AG04449 (cell line): Measurements from ENCODE around the gene KCNMB4.

ENCODE experiments used
- CTCF ChIA-PET: fragments of 350-600 bp; formaldehyde crosslinking; extraction: SDS; loops from one replicate; lab custom pipeline; 2021; ENCODE audit warnings: antibody characterized with exemption; lab: Yijun Ruan, JAX
- POLR2A ChIA-PET: fragments of 400-600, 350-600 bp; formaldehyde crosslinking; extraction: SDS; loops from one replicate; lab custom pipeline; 2020; ENCODE audit warnings: antibody characterized with exemption, inconsistent platforms; lab: Yijun Ruan, JAX
- DNase-seq: peaks from one replicate; pipeline ENCODE4 v3.0.0-alpha.2; 2010; ENCODE audit warnings: low read depth, low spot score
- H3K4me3 ChIP-seq: 2 replicates; pipeline ENCODE4 v1.5.1; 2011; ENCODE audit warnings: low read depth, mild to moderate bottlenecking, control low read depth, low read length
- CTCF ChIP-seq: IDR thresholded peaks from one replicate; pipeline ENCODE4 v1.5.1; 2011; ENCODE audit warnings: mild to moderate bottlenecking, moderate library complexity, low read length, control low read depth, inconsistent platforms; ENCODE audit not compliant: insufficient read depth; ENCODE audit errors: missing control alignments

KCNMB4 gene

GRCh38 chr12:70400124-70400523 is 34.0 kb downstream of the KCNMB4 start:
- H3K4me3 ChIP-seq = no peak overlapping the region
- TF ChIP-seq CTCF = no peak
- no peak for DNase-seq
- POLR2A ChIA-PET = no interaction called here
- CTCF ChIA-PET = no interaction called here

- no peak for DNase-seq
- no peak for TF ChIP-seq CTCF
- no peak overlapping the region for H3K4me3 ChIP-seq
- CTCF ChIA-PET = no interaction called here
- POLR2A ChIA-PET = no interaction called here
Observed at GRCh38 chr12:70402597-70402996, 36.5 kb downstream of the KCNMB4 start.

GRCh38 chr12:70403826-70404225 is 37.7 kb downstream of the KCNMB4 start:
- ChIA-PET CTCF (no interaction called here), POLR2A (no interaction called here)
- TF ChIP-seq CTCF = no peak
- DNase-seq = no peak
- H3K4me3 ChIP-seq = no peak overlapping the region

- no peak overlapping the region for H3K4me3 ChIP-seq
- no peak for DNase-seq
- POLR2A ChIA-PET = no interaction called here
- CTCF ChIA-PET = no interaction called here
- no peak for TF ChIP-seq CTCF
Observed at GRCh38 chr12:70408004-70408790, 42.1 kb downstream of the KCNMB4 start.

GRCh38 chr12:70415987-70416386 is 49.9 kb downstream of the KCNMB4 start:
- no peak for DNase-seq
- POLR2A ChIA-PET = no interaction called here
- CTCF ChIA-PET = interaction anchor here (1.2 kb wide), 1 partner anchor 516 kb away, joined by 3 read pairs; no protein-coding TSS in a partner anchor
- H3K4me3 ChIP-seq = no peak overlapping the region
- no peak for TF ChIP-seq CTCF

- ChIA-PET CTCF (interaction anchor here (0.6 to 1.2 kb wide), 2 partner anchors 429 to 517 kb away, joined by 3 read pairs; no protein-coding TSS in a partner anchor), POLR2A (no interaction called here)
- H3K4me3 ChIP-seq = no peak overlapping the region
- DNase-seq = no peak
- TF ChIP-seq CTCF = no peak
Observed at GRCh38 chr12:70417121-70417520, 51.0 kb downstream of the KCNMB4 start.
